Measurements from ENCODE around the gene INSRR. TPM values are rescaled to one million over a fixed set of nuclear protein-coding genes. Genes with fewer than 3 reads are reported as not detected.

INSRR gene
- total and polyA plus RNA-seq, 2 of the 8 experiments (the other 6 are each of a cell fraction or from before 2014, with no cell fraction given): 0.02 TPM; not detected in 1

- TF ChIP-seq RBBP5 (IDR thresholded peaks at IDR 0.05; ENCODE audit: borderline replicate concordance, low read depth, low read length) (no peak), POU5F1 (IDR thresholded peaks at IDR 0.05; ENCODE audit: low read depth, low read length) (no peak), BACH1 (IDR thresholded peaks at IDR 0.05; ENCODE audit: low read length) (no peak)
Measured at GRCh38 chr1:156844638-156845037, 14.3 kb downstream of the INSRR start (continued).
